ENCODE measurements around the gene PRKCE. TPM values are rescaled to one million over a fixed set of nuclear protein-coding genes. Genes with fewer than 3 reads are reported as not detected.

The PRKCE gene
- total RNA-seq, 1 donor from 2014 or later = 21.0 TPM

DNA sequence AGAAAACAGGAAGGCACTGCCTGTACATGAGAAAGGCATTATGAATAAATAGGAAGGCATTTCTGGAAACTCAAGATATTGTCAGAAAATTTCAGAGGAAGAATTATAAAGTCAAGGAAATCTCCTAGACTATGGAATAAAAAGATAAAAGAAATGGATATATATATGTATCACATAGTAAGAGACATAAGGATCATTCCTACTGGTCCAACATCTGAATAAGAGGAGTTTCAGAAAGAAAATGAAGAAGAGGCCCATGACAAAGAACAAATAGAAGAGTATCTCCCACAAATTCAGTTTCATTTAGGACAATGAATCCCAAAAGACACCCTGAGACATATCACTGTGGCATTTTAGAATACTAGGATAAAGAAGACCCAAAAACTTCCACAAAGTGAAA, 178.8 kb downstream of the PRKCE start:
- DNase-seq (ENCODE audit: low read depth) = no peak
- TF ChIP-seq, protein P1, sequence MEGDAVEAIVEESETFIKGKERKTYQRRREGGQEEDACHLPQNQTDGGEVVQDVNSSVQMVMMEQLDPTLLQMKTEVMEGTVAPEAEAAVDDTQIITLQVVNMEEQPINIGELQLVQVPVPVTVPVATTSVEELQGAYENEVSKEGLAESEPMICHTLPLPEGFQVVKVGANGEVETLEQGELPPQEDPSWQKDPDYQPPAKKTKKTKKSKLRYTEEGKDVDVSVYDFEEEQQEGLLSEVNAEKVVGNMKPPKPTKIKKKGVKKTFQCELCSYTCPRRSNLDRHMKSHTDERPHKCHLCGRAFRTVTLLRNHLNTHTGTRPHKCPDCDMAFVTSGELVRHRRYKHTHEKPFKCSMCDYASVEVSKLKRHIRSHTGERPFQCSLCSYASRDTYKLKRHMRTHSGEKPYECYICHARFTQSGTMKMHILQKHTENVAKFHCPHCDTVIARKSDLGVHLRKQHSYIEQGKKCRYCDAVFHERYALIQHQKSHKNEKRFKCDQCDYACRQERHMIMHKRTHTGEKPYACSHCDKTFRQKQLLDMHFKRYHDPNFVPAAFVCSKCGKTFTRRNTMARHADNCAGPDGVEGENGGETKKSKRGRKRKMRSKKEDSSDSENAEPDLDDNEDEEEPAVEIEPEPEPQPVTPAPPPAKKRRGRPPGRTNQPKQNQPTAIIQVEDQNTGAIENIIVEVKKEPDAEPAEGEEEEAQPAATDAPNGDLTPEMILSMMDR (IDR thresholded peaks at IDR 0.05; ENCODE audit: insufficient read depth, low read length, poor library complexity, severe bottlenecking) = no peak
- H3K36me3 ChIP-seq (ENCODE audit: control insufficient read depth, insufficient read depth, low read length) = no peaks in the 10 kb centered on the region
- no peaks in the 10 kb centered on the region for H3K27me3 ChIP-seq (ENCODE audit: control insufficient read depth, insufficient read depth, low read length)
- no peak overlapping the region for H3K4me3 ChIP-seq (ENCODE audit: low read depth, low read length)

DNA sequence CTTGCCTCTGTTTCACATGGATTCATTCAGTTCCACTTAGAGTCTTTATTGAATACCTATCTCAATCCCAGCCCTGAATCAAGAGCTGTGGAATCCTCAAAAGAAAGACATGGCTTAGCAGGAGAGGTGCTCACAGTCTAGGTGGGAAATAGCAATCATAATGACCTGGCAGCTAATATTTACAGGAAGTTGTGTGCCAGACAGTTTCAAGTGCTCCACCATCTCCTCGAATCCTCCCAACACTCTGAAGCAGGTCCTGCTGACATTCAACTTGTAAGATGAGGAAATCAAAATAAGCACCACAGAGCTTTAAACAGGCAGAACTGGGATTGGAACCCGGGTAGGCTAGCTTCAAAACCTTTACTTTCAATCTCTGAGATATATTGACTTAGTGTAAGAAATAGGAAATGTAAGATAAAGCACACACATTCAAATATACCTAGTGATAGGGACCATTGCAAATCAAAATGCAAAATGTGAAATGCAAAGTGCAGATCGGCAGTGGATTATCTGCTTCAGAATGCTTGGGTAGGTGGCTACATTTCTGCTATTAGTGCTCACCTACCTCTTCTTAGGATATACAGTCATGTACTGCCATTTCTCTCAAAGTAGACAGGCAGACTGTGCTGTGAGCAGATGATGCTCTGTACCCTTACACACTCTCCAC, 182.0 kb downstream of the PRKCE start:
- Histone ChIP-seq H3K4me3 (ENCODE audit: low read depth, low read length) (no peak overlapping the region), H3K27me3 (ENCODE audit: control insufficient read depth, insufficient read depth, low read length) (no peaks in the 10 kb centered on the region), H3K36me3 (ENCODE audit: control insufficient read depth, insufficient read depth, low read length) (no peaks in the 10 kb centered on the region)
- no peak for DNase-seq (ENCODE audit: low read depth)
- TF ChIP-seq, protein P1 (IDR thresholded peaks at IDR 0.05; ENCODE audit: insufficient read depth, low read length, poor library complexity, severe bottlenecking) = no peak

DNA sequence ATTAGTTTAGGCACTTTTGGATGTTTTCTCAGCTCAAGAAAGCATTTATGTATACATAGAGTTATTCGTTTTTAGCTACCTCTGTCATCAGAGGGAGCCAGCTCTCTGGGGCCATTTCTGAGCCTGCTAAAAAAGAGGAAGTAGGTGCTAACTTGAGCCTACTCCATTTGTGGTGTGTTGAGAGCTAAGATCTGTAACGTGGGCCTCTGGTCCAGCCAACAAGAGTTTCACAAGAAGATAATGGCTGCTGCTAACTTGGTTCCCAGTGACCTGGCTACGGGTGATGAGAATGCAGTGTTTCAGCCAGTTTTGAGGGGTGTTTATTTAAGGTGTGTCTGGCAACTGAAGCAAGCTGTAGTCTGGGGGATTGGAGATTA, 182.5 kb downstream of the PRKCE start:
- TF ChIP-seq, protein P1 (IDR thresholded peaks at IDR 0.05; ENCODE audit: insufficient read depth, low read length, poor library complexity, severe bottlenecking) = no peak
- DNase-seq (ENCODE audit: low read depth) = no peak
- Histone ChIP-seq H3K4me3 (ENCODE audit: low read depth, low read length) (no peak overlapping the region), H3K27me3 (ENCODE audit: control insufficient read depth, insufficient read depth, low read length) (no peaks in the 10 kb centered on the region), H3K36me3 (ENCODE audit: control insufficient read depth, insufficient read depth, low read length) (no peaks in the 10 kb centered on the region)

DNA sequence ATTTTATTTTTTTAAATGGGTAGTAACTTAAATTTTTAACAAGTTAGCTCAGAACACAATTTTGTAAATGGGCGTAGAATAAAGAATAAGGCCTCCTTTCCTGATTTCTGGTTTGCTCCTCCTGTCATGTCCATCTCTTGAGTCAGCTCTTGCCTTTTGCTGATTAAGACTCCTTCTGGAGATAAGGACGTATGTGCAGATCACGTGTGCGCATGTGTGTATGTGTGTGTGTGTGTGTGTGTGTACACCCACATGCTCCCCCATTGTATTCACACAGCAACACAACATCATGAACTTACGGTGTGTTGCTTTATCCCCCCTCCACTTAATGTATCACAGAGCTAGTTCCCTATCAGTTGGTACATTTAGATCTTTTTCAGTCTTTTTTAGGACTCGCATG, 182.9 kb downstream of the PRKCE start:
- no peak overlapping the region for H3K4me3 ChIP-seq (ENCODE audit: low read depth, low read length)
- TF ChIP-seq, protein P1 (IDR thresholded peaks at IDR 0.05; ENCODE audit: insufficient read depth, low read length, poor library complexity, severe bottlenecking) = no peak
- DNase-seq (ENCODE audit: low read depth) = no peak
- no peaks in the 10 kb centered on the region for H3K27me3 ChIP-seq (ENCODE audit: control insufficient read depth, insufficient read depth, low read length)
- no peaks in the 10 kb centered on the region for H3K36me3 ChIP-seq (ENCODE audit: control insufficient read depth, insufficient read depth, low read length)

DNA sequence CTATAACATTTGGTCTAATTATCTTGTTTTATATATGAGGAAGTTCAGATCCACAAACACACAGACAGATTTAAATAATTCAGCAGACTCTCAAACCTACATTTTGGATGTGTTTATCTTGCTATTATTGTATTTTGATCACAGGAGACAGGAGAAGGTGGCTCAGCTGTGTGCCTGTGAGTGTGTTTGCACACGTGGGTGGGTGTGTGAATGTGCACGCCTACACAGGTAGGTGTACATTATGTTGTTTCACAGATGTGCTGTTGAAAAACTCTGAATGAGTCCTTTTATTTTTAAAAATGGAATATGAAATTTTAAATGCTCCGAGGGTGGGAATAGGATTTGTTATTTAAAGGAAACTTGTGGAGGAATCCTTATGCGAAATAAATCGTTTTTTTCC, 183.4 kb downstream of the PRKCE start:
- TF ChIP-seq, protein P1 (IDR thresholded peaks at IDR 0.05; ENCODE audit: insufficient read depth, low read length, poor library complexity, severe bottlenecking) = no peak
- Histone ChIP-seq H3K4me3 (ENCODE audit: low read depth, low read length) (no peak overlapping the region), H3K36me3 (ENCODE audit: control insufficient read depth, insufficient read depth, low read length) (no peaks in the 10 kb centered on the region), H3K27me3 (ENCODE audit: control insufficient read depth, insufficient read depth, low read length) (no peaks in the 10 kb centered on the region)
- DNase-seq (ENCODE audit: low read depth) = no peak

DNA sequence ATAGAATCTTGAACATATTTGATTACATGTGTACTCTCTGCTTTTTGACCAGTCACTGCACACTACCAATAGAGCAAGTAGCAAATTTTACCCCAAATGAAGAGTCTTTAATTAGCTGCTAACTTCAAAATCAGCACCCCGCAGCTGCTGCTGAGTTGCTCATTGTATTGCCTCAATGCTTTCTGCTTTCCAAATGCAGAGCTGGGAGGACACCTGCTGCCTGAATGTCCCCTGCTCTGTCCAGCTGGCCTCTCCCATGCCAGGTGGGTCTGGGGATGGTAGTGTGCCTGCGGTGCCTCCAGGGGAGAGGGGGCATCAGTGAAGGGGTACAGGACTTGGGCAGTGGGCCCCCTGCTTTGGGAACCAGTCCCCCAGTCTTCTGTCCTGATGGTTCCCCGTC, 184.8 kb downstream of the PRKCE start:
- no peak overlapping the region for H3K4me3 ChIP-seq (ENCODE audit: low read depth, low read length)
- DNase-seq (ENCODE audit: low read depth) = no peak
- TF ChIP-seq, protein P1 (IDR thresholded peaks at IDR 0.05; ENCODE audit: insufficient read depth, low read length, poor library complexity, severe bottlenecking) = no peak
- no peaks in the 10 kb centered on the region for H3K36me3 ChIP-seq (ENCODE audit: control insufficient read depth, insufficient read depth, low read length)
- H3K27me3 ChIP-seq (ENCODE audit: control insufficient read depth, insufficient read depth, low read length) = no peaks in the 10 kb centered on the region
